NK-92 treated with Interleukin-12 subunit alpha and Interleukin-12 subunit beta, amount 100 ng/mL, for 24 hours (cell line): ENCODE data around the gene THBS1.

Source experiments
- DNase-seq: peaks from one replicate; lab custom pipeline; 2025; lab: John Stamatoyannopoulos, UW

The THBS1 gene

GRCh38 chr15:39589193-39589814, 8.4 kb downstream of the THBS1 start:
- DNase-seq, result no peak

GRCh38 chr15:39589815-39590644, 9.2 kb downstream of the THBS1 start:
- no peak for DNase-seq

GRCh38 chr15:39591141-39591895, 10.4 kb downstream of the THBS1 start:
- DNase-seq, result no peak

GRCh38 chr15:39591896-39592315, 11.0 kb downstream of the THBS1 start:
- no peak for DNase-seq

GRCh38 chr15:39592500-39592899, 11.6 kb downstream of the THBS1 start:
- DNase-seq, result no peak

- no peak for DNase-seq
These were observed 12.3 kb downstream of the THBS1 start for GRCh38 chr15:39593071-39593655.

GRCh38 chr15:39593656-39594445, 13.0 kb downstream of the THBS1 start:
- no peak for DNase-seq

GRCh38 chr15:39594446-39595337, 13.8 kb downstream of the THBS1 start:
- no peak for DNase-seq

GRCh38 chr15:39595338-39596221, 14.7 kb downstream of the THBS1 start:
- DNase-seq, result no peak

- no peak for DNase-seq
These were observed 15.6 kb downstream of the THBS1 start for GRCh38 chr15:39596358-39597051.

GRCh38 chr15:39597336-39597735, 16.5 kb downstream of the THBS1 start:
- no peak for DNase-seq

- no peak for DNase-seq
These were observed 16.9 kb downstream of the THBS1 start for GRCh38 chr15:39597751-39598185.

GRCh38 chr15:39598186-39598850, 17.4 kb downstream of the THBS1 start:
- DNase-seq, result no peak

- DNase-seq, result no peak
These were observed 18.3 kb downstream of the THBS1 start for GRCh38 chr15:39598958-39599845.

GRCh38 chr15:39599871-39600270, 19.0 kb downstream of the THBS1 start:
- DNase-seq, result no peak

GRCh38 chr15:39602143-39602542, 21.3 kb downstream of the THBS1 start:
- DNase-seq, result no peak

- DNase-seq, result no peak
These were observed 24.3 kb downstream of the THBS1 start for GRCh38 chr15:39605146-39605545.
